ENCODE results near the gene EFHC1. TPM values are rescaled to one million over a fixed set of nuclear protein-coding genes. Genes with fewer than 3 reads are reported as not detected.

EFHC1 gene
- total RNA-seq, 1 donor = 21.6 TPM

DNA sequence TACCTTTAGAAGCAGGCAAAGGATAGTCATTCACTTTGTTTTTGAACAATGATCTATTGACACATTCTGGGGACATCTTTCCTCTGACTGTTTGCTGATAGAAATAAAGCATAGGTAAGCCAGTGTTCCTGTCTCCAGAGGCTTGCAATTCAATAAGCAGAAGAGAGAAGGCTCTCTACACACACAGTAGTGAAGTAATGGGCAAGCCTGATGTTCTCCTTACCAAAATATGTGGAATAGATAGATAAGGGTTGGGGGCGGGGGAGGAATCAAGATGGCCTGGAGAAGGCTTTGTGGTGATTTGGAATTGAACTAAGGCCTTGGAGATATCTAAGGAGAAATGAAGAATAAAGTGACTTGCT lies 30.9 kb upstream of the EFHC1 start:
- no peak overlapping the region for H3K4me3 ChIP-seq (ENCODE audit: low read depth, low read length)
- no peak for TF ChIP-seq CTCF (IDR thresholded peaks at IDR 0.05; ENCODE audit: insufficient read depth, low read depth, low read length)
- DNase-seq (ENCODE audit: low read depth) = peak; percentile 12

DNA sequence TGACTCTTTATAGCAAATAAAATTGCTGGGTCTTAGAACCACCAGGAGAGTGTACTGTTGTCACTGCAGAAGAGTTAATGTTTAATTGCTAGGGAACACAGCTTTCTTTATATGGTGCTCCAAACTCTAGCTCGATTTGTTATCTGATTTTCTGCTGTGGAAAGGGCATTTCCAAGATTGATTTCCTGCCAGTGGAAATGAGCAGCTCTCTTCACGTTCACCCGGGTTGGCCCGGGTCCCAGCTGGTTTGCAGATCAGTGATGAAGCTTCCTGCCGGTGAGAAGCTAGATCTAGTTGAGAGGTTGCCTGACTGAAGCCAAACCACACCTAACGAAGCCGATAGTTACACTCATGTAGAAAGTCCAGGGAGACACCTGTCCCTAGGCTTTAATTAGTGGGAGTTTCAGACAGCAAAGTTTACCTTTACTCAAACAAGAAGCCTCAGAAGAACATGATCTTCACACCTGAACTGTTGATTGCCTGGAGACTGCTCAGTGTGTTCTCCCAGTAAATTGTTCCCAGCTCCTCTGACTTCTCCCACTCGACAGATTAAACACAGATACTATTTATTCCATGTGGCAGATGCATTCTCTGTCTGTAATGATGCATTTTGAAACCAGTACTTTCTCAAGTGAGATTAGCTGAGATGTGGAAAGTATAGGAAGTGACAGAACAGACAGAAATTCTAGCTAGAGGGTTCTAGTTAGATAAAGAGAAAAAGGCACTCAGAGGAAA lies 30.3 kb upstream of the EFHC1 start:
- no peak overlapping the region for H3K4me3 ChIP-seq (ENCODE audit: low read depth, low read length)
- peak; percentile 51 for DNase-seq (ENCODE audit: low read depth)
- TF ChIP-seq CTCF (IDR thresholded peaks at IDR 0.05; ENCODE audit: insufficient read depth, low read depth, low read length) = no peak

DNA sequence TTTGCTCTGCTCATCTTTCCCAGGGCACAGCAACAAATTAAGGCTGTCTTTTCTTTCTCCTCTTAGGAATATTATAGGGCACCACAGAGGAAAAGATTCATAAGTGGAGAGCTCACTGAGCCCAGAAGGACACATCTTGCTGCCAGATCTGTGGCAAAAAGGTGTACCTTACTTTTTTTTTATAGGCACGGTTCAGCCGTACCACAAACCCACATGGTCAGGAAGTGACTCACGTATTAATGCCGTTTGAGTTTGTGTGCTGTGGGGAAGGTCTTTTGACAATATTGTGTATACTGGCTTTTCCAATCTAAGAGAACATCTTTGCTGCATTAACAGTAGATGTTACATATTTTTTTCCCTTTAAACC lies 29.8 kb upstream of the EFHC1 start:
- peak; percentile 70 for DNase-seq (ENCODE audit: low read depth)
- H3K4me3 ChIP-seq (ENCODE audit: low read depth, low read length) = no peak overlapping the region
- no peak for TF ChIP-seq CTCF (IDR thresholded peaks at IDR 0.05; ENCODE audit: insufficient read depth, low read depth, low read length)

DNA sequence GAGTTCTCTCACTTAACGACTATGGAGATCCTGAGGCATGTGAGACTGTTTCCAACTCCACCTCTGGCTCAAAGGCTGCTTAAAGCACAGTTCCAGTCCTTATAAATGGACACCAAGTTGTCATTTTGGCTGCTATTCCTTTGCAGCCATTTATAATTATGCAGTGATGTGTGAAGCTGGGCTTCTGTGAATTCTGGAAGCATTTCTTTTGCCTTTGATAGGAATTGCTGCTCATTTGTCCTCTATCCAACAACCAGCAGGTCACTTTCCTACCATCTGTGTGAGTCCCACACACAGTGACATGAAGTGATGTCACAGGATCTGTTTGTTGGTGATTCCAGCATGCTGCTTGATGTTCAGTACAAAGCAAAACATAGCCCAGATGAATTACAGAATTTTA lies 28.5 kb upstream of the EFHC1 start:
- TF ChIP-seq CTCF (IDR thresholded peaks at IDR 0.05; ENCODE audit: insufficient read depth, low read depth, low read length) = no peak
- H3K4me3 ChIP-seq (ENCODE audit: low read depth, low read length) = no peak overlapping the region
- DNase-seq (ENCODE audit: low read depth) = no peak

DNA sequence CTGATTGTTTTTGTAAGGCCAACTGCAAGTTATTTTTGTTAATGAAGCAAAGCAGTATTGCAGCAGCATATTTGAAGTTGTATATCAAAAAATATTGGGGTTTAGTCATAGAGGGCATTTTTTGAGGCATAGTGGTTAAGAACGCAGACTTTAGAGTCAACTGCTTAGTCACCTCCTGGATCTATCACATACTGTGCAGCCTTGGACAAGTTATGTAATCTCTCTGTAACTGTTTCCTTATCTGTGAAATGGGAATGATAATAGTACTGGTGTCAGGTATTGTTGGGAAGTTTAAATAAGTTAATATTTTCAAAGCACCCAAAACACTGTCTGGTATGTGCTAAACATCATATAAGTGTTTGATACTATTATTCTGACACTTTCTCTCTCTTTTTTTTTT lies 27.2 kb upstream of the EFHC1 start:
- peak; percentile 57 for DNase-seq (ENCODE audit: low read depth)
- no peak overlapping the region for H3K4me3 ChIP-seq (ENCODE audit: low read depth, low read length)
- no peak for TF ChIP-seq CTCF (IDR thresholded peaks at IDR 0.05; ENCODE audit: insufficient read depth, low read depth, low read length)

DNA sequence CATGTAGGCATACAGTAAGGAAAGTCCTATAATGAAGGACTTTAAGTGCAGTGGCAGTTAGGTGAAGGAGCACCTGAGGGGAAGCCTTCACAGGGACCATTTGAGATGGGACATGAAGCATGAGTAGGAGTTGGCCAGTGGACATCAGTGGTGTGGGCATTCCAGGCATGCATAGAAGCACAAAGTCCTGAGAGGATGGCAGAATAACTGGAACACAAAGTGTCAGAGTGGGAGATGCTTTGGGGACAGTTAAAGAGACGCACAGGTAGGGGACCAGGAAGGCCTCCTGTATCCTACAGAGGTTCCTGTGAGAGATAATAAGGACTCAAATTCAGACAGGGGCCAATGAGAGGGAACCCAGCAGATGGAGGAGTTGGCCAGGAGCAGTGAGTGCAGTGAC lies 26.4 kb upstream of the EFHC1 start:
- DNase-seq (ENCODE audit: low read depth) = no peak
- no peak for TF ChIP-seq CTCF (IDR thresholded peaks at IDR 0.05; ENCODE audit: insufficient read depth, low read depth, low read length)
- no peak overlapping the region for H3K4me3 ChIP-seq (ENCODE audit: low read depth, low read length)

DNA sequence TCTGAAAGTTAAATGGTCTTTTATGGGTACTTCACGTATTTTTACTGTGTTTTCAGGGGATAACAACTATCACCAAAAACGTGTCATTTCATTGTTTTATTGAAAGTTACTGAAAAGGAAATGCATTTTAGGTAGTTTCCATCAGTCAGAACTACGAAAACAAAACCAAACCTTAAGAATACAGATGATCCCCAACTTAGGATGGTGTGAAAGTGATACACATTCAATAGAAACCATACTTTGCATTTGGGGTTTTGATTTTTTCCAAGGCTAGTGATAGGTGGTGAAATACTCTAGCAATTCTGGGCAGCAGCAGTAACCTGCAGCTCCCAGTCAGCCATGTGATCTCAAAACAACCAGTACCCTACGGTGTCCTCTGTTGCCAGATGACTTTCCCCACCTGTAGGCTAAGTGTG lies 25.9 kb upstream of the EFHC1 start:
- no peak overlapping the region for H3K4me3 ChIP-seq (ENCODE audit: low read depth, low read length)
- no peak for TF ChIP-seq CTCF (IDR thresholded peaks at IDR 0.05; ENCODE audit: insufficient read depth, low read depth, low read length)
- no peak for DNase-seq (ENCODE audit: low read depth)

All from fibroblast of villous mesenchyme (primary cell).